Astrocyte of the hippocampus (primary cell): ENCODE results near the gene UNC93A.
"Not testable (repeated sequence)": the region's sequence is repeated elsewhere in the genome, so short reads cannot be mapped to it uniquely, and the experiment has no call there.

Source experiments
- DNase-seq: peaks from one replicate; pipeline ENCODE4 v3.0.0; 2011; ENCODE audit warnings: low read depth, low spot score

The UNC93A gene

DNA sequence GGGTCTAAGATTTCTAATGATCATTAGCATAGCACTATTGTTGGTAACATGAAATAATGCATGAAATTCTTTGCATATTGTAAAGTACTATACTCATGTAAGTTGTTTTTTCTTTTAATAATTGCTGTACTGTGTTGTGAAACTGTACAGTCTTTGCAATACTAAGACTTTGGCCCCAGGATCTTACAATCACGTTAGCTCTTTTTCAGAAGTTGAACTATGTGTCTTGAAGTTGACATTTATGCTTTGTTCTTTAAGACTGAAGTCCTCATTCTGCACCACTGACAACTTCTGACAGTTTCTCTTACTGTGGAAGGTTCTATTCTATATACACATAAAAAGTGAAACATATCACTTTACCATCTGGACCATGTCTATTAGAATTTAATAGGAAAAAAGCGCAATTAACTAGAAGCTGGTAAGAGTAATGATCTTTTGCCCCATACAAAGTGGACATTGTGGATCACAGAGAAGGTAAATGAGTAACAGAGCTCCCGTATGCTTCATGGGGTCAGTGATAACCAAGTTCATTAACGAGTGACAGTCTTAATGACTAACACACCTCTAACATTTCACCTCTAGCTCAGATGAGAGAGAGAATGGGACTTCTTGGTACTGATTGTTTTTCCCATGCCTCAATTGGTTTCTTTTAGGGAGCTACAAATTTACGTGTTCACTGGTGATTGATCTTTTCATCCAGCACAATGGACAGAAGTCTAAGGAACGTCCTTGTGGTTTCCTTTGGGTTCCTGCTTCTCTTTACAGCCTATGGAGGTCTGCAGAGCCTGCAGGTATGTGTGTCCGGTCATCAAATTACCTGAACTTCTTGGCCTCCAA lies at the start of gene UNC93A:
Gene UNC93A (plus strand): TSS at position 530 of the 837 bp plus-strand sequence. CDS start 175 bp downstream, at position 705.
- no peak for DNase-seq

DNA sequence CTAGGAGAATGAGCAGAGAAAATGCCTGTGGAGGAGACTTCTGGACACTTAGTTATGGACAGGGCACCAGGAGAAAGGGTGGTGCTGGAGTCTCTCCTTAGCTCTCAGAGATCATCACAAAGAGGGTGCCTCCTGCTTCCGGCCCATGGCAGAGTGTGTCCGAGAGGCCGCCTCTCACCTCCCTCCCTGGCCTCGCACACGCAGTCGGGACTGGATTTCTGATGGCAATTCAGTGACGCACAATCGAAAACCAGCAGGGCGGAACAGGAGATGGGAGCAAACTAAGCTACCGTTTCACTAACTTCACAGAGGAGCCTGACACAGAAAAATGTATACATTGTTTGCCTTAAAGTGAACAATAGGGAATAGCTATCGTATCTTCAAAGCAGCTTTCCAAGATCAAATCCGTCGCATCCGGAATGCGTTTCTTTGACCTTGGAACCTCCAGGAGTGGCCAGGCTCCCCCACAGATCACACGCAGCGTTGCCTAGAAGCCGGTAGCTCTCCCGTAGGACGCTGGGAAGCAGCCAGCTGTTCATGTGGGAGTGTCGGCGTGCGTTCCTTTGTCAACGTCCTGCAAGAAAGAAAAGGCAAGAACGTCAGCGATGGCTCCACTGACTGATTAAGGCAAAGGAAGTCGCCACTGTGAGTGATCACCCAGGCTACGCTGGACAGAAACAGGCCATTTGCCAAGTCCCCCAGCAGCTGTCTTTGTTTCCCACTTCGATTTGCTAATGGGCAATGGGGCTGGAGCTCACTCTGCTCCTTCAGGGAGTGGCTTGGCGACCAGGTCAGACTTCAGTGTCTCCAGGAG lies 49.6 kb upstream of the UNC93A start:
- DNase-seq, result peak; percentile 25

DNA sequence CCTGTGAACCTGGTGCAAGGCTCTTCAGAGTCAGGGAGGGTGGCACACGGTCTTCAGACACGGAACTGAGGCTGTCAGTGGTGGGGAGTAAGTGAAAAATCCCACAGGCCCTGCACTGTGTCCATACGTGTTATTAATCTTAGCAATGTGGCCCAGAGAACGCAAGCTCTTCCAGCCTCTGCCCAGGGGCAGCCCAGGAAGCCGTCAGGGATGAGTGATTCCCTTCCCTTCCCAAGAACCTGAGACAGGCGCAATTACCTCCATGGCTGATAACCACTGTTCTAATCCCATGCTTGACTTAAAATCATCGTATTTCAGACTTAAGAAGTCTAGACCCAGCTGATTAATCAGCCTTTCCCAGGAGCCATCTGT lies 49.0 kb upstream of the UNC93A start:
- DNase-seq, result not testable (repeated sequence)

DNA sequence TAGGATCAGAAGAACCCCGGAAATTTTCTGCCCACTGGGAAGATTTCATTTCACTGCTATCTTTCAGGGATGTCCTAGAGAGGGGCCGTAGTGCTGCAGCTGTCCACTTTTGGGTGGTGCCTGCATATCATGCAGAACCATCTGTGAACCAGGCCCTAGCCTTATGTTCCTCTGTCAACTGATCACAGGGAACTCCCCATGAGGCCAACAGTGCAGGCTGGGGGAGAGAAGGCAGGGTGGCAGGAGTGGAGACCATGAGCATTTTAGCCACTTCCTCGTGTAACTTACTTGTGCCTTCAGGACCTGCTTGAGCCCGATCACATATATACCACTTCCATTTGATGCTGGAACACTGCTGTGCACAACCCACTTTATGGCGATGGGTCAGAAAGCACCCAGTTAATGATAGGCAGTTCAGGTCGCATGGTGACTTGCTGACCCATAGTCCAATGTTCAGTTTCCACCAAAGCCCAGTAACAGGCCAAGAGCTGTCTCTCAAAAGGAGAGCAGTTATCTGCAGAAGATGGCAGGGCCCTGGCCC lies 48.5 kb upstream of the UNC93A start:
- not testable (repeated sequence) for DNase-seq

DNA sequence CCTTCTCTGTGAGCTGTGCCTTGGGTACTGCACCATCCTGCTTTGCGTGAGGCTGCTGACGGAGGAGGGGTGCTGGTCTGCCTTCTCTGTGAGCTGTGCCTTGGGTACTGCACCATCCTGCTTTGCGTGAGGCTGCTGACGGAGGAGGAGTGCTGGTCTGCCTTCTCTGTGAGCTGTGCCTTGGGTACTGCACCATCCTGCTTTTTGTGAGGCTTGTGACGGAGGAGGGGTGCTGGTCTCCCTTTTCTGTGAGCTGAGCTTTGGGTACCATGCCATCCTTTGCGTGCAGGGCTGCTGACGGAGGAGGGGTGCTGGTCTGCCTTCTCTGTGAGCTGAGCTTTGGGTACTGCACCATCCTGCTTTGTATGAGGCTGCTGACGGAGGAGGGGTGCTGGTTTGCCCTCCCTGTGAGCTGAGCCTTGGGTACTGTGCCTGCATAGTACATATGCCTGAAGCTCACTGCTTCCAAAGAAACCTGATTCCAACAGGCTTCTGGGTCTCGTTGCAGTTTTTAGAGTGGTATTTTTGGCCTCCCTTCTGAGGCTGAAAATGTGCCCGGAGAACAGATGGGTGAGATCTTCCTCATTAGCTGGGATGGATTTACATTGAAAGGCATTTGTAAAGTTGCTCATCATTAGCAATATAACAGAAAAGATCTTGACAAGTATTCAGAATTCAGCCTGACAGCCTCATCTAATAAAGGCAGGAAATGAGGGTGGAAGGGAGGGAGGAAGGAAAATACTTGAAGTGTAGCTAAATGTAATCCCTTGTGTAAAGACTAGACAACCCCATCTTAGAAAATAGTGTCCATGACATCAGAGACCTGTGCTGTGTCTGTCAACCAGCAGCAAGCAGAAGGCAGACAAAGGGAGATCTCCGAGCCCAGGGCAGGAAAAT lies 46.8 kb upstream of the UNC93A start:
- no peak for DNase-seq

DNA sequence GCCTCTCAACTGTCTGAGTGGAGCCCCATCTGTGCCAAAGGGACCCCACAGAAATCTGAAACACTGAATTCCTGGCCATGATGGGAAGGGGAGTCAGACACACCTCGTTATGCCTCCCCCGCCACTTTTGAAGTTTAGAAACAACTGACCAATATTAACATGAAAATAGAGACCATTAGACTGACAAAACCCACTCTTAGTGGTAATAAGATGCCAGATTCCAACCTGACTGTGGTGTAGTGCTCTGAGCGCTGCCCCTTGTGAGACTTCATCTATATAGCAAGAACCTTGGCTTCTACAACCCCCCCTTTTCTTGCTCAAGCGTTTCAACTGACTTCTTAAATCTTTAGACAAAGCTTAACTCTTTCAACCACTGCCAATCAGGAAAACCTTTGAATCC lies 46.1 kb upstream of the UNC93A start:
- no peak for DNase-seq

DNA sequence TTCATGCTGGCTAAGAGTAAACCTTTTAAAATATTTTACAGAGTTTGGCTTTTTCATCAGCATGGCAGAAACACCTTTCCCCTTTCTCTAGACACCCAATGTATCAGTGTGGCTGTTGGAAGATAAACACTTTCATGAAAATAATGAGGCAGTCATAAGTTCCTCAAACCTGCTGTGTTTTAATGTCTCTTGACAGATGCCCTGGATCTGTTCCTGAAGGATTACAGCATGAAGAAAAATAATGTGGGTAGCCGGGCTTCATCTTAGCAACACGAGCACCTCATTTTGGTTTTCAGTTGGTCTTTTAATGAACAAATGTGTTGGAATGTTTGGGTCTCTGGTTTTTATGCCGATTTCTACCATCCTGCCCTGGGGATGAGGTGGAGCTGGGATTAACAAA lies 45.5 kb upstream of the UNC93A start:
- no peak for DNase-seq

DNA sequence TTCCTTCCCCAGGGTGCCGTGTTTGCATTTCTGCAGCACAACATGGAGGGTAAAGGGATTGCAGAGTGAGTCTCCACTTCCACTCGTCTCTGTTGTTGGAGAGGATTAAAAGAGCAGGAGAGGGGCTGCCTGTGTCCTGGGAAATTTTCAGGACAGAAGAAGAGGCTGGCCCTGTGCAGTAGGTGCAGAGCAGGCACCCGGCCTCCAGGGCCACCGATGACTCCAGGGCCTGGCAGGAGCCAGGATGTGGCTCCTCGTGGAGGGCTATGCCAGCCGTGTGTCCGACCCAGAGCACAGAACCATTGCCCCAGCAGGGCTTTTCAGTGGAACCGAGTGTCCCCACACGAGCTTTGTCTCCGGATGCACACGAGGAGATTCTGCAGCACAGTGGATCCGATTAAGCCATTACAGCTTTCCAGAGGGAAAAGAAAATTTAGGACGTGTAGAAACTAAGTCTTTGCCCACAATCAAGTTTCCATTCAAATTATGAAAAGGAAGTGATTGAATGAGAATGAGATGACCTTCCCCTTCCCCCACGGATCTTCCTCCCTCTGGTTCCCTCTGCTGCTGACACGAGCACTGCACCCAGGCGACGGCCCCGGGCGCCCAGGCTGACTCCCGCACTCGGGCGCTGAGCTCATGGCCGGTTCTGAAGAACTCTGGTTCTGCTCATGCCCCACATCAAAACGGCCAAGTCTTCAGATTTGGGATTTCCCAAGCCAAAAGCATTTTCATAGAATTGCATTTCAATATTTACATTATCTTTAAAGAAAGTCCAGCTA lies 43.1 kb upstream of the UNC93A start:
- no peak for DNase-seq

DNA sequence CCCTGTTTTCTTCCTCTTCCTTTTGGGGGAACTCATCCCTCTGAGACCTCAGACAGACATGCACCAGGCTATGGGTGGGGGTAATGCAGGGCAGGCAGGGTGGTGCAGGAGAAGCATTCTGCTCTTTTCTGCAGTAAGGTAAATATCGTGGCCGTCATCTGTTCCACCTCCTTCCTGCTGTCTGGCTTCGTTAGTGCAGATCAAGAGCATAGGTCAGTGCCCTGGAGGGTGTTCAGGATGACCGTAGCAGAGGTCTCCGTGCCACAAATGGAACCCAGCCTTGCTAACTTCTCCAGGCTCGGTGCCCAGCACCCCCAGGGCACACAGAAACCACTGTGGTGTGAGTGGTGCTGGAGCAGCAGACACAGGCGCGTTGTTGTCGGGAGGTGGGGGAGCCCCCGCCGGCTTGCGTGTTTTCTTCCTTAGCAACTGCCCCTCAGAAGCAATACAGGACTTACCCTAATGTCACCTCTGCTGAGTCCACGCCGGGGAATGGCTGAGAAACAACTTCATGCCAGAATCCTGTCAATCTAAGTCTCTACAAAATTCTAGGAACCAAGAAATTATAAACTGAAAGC lies 42.1 kb upstream of the UNC93A start:
- not testable (repeated sequence) for DNase-seq

DNA sequence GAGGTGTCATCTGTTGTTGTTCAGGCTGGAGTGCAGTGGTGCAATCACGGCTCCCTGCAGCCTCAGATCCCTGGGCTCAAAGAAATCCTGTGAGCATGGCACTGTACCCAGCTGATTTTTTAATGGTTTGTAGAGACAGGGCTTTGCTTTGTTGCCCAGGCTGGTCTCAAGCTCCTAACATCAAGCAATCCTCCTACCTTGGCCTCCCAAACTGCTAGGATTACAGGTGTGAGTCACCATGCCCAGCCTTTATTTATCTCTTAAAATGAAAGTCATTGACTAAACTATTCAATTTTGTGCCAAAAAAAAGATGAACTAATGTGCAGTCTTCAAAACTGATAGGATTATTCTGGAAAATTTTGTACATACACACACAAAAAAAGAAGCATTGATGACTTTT lies 38.8 kb upstream of the UNC93A start:
- DNase-seq, result no peak

DNA sequence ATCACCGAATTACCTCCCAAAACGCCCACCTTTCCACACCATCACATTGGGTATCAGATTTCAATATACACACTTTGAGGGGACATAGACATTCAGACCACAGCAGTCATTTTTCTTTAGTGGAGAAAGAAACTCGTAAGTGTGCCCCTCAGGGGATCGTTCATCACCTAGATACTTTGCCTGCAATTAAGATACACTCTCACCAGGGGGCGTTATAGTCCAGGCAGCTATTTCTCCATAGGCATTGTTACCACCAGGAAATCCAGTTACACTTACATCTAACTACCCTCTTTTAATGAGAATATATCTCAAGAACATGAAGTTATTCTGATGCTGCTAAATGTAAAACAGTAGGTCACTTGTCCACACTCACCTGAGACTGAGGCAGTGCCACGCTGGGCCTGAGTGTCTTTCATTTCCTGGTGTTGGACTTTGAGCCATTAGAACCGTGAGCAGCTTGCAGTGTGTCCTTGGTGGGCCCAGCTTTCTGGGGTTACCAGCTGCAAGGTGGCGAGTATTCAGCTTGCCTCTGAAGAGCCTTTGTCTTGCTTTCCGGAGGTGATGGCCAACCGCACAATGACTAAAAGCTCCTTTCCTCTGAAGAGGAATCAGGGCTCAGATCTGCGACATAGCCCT lies 35.1 kb upstream of the UNC93A start:
- no peak for DNase-seq

DNA sequence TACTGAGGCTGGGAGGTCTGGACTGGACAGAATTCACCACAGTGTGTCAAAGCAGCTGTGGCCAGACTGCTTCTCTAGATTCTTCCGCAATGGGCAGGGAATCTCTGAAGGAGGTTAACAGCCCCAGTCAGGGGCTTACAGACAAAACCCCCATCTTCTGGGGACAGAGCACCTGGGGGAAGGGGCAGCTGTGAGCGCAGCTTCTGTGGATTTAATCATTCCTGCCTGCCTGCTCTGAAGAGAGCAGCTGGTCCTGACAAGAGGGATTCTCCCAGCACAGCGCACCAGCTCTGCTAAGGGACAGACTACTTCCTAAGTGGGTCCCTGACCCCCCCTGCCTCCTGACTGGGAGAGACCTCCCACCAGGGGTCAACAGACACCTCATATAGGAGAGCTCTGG lies 32.5 kb upstream of the UNC93A start:
- DNase-seq, result no peak

DNA sequence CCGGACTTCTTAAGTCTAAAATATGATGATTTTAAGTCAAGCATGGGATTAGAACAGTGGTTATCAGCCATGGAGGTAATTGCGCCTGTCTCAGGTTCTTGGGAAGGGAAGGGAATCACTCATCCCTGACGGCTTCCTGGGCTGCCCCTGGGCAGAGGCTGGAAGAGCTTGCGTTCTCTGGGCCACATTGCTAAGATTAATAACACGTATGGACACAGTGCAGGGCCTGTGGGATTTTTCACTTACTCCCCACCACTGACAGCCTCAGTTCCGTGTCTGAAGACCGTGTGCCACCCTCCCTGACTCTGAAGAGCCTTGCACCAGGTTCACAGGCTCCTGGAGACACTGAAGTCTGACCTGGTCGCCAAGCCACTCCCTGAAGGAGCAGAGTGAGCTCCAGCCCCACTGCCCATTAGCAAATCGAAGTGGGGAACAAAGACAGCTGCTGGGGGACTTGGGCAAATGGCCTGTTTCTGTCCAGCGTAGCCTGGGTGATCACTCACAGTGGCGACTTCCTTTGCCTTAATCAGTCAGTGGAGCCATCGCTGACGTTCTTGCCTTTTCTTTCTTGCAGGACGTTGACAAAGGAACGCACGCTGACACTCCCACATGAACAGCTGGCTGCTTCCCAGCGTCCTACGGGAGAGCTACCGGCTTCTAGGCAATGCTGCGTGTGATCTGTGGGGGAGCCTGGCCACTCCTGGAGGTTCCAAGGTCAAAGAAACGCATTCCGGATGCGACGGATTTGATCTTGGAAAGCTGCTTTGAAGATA lies 24.9 kb upstream of the UNC93A start:
- DNase-seq, result not testable (repeated sequence)

DNA sequence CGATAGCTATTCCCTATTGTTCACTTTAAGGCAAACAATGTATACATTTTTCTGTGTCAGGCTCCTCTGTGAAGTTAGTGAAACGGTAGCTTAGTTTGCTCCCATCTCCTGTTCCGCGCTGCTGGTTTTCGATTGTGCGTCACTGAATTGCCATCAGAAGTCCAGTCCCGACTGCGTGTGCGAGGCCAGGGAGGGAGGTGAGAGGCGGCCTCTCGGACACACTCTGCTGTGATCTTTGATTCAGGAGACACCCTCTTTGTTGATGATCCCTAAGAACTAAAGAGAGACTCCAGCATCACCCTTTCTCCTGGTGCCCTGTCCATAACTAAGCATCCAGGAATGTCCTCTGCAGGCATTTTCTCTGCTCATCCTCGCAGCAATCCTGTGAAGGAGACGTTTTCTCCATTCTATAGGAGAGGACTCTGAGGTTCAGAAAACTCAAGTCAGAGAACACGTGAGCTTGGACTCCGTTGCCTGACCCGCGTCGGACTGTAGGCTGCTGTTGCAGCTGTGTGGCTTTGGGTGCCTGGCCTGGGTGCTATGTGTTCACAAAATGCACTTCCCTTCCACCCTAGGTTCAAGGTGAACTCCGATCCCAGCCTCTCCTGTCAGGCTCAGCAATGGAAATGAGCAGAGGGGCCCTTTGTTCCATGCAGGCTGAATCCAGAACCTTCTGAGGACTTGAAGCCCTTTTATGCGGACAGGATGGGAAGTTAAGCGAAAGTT lies 24.1 kb upstream of the UNC93A start:
- DNase-seq, result no peak

DNA sequence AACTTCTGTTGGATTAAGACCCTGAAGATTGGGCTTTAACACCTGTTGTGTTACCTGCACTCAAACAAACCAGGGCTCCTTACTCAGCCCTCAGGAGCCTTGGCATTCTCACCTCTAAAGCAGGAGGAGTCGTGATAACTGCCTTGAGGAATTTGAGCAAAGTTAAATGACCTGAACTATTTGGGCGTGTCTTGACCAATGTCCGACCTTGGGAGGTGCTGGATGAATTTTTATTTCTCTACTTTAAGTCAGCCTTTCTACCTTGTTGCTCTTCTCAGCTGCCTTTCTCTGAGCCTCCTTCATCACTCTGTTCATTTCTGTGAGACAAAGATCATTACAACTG lies 23.6 kb upstream of the UNC93A start:
- not testable (repeated sequence) for DNase-seq

DNA sequence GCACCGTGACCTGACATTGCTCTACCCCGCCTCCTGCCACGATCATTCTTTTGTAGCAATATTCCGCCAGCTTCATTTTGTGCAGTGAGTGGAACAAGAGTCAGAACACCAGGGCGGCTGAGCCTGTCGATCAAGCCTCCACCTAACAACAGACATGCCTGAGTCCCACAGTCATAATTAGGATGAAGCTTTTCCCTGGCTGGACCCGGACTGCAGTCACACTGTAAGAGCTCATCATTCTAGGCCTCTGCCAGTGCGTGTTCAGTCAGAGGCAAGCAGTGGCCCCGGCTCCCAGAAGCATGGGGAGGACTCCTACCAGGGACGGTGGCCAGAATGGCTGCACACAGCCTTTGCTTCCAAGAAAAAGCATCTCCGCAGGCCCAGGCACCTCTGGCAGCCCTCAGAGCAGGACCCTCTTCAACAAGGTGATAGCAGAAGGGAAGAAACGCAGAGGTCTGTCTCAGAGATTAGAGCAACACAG lies 23.2 kb upstream of the UNC93A start:
- no peak for DNase-seq

DNA sequence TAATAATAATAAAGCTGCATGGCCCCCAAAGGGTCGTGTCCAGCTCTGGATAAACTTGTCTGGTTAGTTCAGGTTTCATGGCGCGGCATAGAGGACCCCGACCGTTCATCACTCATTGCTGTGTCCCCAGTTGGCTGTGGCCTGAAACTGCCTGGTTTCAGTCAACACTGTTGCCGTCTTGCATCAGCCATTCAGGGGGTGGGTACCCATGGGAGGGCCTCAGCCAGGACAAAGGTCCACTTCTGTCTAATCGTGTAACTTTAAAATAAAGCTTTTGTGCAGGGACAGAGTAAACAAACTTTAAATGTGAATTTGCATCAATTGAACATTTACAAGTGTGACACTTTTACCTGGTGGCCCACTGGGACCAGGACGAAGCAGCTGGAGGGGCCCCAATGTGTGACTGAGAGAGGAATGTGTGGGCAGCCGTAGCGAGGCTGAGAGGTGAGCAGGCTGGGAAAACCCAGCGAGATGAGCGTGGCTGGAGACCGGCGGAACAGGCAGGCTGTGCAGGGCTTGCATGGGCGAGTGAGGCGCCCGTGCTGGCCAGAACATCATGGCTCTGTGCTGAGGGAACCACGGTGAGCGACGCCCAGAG lies 22.3 kb upstream of the UNC93A start:
- no peak for DNase-seq
